GM13976 (cell line): Measurements from ENCODE around the gene GARRE1.

Experiments used
- DNase-seq: peaks from one replicate; pipeline ENCODE4 v3.0.0; 2012; ENCODE audit warnings: low spot score
- CTCF ChIP-seq: IDR thresholded peaks from 2 replicates; pipeline ENCODE4 v1.5.1; 2012; ENCODE audit warnings: borderline replicate concordance, mild to moderate bottlenecking; ENCODE audit not compliant: insufficient read depth; ENCODE audit errors: extremely low read depth, missing control alignments, control extremely low read depth
- in situ Hi-C: fragments of 300-500 bp; cut with MboI; formaldehyde crosslinking; loops from one replicate; pipeline ENCODE4 v1.12.0; 2022; ENCODE audit warnings: low sequenced_read_pairs, mixed read lengths, inconsistent platforms; ENCODE audit not compliant: unreplicated experiment

Gene GARRE1

DNA sequence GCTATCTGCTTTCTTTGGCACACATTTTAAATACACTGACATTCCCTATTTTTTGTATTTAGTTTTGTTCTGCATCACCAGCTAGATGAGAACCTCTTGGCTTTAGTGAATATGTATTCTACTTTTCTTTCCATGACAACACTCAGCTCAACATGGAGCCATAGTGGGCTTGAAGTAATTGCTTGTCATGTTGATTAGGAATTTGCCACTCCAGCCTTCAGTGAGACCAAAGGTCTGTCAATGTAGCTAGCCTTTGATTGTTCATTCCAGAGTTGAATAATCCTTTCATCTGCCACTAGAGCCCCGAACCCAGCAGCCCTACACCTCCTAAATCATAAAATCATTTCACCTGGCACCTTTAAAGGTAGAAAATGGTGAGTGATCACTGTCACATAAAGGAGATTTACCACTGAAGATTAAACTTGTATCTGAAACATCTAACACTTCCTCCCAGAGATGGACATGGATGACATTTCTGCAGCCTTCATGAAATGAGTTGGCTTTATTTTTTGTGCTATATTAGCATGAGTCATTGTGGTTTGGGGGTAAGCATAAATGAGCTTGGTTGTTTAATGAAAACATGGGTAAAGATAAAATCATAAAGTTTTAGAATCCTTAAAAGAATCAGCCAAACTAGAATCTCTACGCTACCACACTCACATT is 29.2 kb upstream of the GARRE1 start:
- in situ Hi-C loops: no loop called here
- no peak for TF ChIP-seq CTCF
- DNase-seq: no peak

DNA sequence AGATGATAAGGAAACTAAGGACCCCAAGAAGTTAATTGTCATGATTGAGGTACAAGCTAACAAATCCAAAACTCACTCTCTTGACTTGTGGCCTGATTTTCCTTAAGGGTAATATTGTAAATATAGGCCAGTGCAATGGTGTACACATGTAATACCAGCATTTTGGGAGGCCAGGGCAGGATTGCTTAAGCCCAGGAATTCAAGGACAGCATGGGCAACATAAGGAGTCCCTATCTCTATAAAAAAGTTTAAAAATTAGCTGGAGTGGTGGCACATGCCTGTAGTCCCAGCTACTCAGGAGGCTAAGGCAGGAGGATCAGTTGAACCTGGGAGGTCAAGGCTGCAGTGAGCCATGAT is 28.7 kb upstream of the GARRE1 start:
- no peak for TF ChIP-seq CTCF
- in situ Hi-C loops: no loop called here
- no peak for DNase-seq

DNA sequence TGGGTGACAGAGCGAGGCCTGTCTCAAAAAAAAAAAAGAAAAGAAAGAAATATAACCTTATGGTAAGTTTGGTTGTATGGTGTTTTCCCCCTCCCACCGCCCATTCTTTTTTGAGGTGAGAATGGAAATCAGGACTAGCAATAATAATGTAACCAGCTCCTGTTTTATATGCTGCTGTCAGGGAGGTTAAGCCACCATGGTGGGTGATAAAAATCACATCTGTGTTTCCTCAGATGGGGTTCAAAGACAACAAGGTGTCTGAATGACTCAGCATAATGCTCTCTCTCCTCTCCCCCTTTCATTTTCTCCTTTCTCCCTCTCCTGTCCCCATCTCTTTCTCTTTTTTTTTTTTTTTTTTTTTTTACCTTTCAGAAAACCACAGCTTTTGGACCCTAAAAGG is 28.3 kb upstream of the GARRE1 start:
- no peak for TF ChIP-seq CTCF
- in situ Hi-C loops: no loop called here
- DNase-seq: no peak

DNA sequence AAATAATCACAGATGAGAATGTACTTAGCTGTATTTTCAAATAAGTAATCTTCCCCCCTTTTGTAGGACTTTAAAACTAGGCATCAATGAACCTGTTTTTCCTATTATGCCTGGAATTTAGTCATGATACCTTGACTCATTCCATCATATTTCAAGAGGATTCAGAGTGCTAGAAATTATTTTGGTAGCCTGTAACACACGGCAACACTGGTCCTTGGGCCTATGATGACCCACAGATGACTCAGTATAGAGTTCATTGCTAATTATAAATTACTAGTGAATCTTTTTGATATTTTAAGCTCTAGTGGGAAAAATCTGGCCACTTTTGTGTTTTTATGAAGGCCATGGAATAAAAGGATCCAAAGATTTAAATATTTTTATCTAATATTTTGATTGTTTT is 26.0 kb upstream of the GARRE1 start:
- DNase-seq: no peak
- TF ChIP-seq CTCF: no peak
- in situ Hi-C loops: no loop called here

- no peak for DNase-seq
- in situ Hi-C loops: no loop called here
- no peak for TF ChIP-seq CTCF
These were observed 25.6 kb upstream of the GARRE1 start for GRCh38 chr19:34228762-34229161.

DNA sequence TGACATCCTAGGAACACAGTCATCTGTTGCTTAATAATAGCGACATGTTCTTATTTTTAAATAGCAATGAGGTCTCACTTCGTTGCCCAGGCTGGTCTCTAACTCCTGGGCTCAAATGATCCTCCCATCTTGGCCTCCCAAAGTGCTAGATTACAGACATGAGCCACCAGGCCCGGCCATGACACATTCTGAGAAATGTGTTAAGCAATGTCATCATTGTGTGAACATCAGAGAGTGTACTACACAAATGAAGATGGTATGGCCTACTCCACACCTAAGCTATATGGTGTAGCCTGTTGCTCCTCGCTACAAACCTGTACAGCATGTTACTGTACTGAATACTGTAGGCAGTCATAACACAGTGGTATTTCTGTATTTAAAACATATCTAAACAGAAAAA is 24.6 kb upstream of the GARRE1 start:
- no peak for TF ChIP-seq CTCF
- in situ Hi-C loops: no loop called here

More for the DNA sequence above, 24.6 kb upstream of the GARRE1 start:
- no peak for DNase-seq
